Left lung (tissue), 10 donors: Measurements from ENCODE around the gene GBX1. TPM values are rescaled to one million over a fixed set of nuclear protein-coding genes. Genes with fewer than 3 reads are reported as not detected.

Experiments used
- ATAC-seq: fragments of 200-7000 bp; cut with Tn5 transposase; one replicate; pipeline ENCODE4 v1.9.1; 2020; ENCODE audit warnings: moderate library complexity
- DNase-seq, 4 donors: peaks; one replicate each; pipeline ENCODE4 v3.0.0-alpha.2; 2013 to 2020
- H3K27ac ChIP-seq, 2 donors: fragments of 200-600 bp; sonication (generic) in 1 of 2; one replicate each; pipeline versions ENCODE4 v1.5.0 to v1.8.0; 2020 to 2021
- H3K27me3 ChIP-seq, 2 donors: fragments of 200-600 bp; sonication (generic) in 1 of 2; one replicate each; pipeline versions ENCODE4 v1.5.0 to v1.8.0; 2020 to 2021
- H3K36me3 ChIP-seq, 2 donors: fragments of 200-600 bp; sonication (generic) in 1 of 2; one replicate each; pipeline versions ENCODE4 v1.5.0 to v1.8.0; 2020 to 2021
- H3K4me1 ChIP-seq, 2 donors: fragments of 200-600 bp; one replicate each; pipeline ENCODE4 v1.8.0; 2021
- H3K4me3 ChIP-seq, 2 donors: fragments of 200-600 bp; sonication (generic) in 1 of 2; one replicate each; pipeline versions ENCODE4 v1.5.0 to v1.8.0; 2020 to 2021; ENCODE audit warnings: mild to moderate bottlenecking in 1 of 2
- H3K9me3 ChIP-seq, 2 donors: fragments of 200-600 bp; sonication (generic) in 1 of 2; one replicate each; pipeline versions ENCODE4 v1.5.0 to v1.8.0; 2020 to 2021
- intact Hi-C, 2 donors: fragments of 100-400 bp; cut with DNase I; formaldehyde crosslinking; loops; one replicate each; pipeline versions ENCODE4 v1.11.2 to v1.14.2; 2022
- polyA plus RNA-seq, 6 donors: library from polyadenylated mRNA; unstranded; fragments of 120-200 nt; gene quantifications; one replicate each; pipeline ENCODE4 v1.2.1, GENCODE V29; 2013; ENCODE audit not compliant: insufficient read length in 6 of 6
- total RNA-seq, 2 donors: library from RNA; stranded (reverse); fragmentation: NEBNext Ultra II Directional; extraction: Animal tissue kit (Norgen Biotek cat#: 25700); gene quantifications; one replicate each; pipeline ENCODE4 v1.2.1, GENCODE V29; 2021
- TF ChIP-seq, protein P1 (sequence below), 2 donors: fragments of 200-600 bp; sonication (generic) in 1 of 2; IDR thresholded peaks; one replicate each; pipeline versions ENCODE4 v1.5.0 to v1.8.0; 2021; ENCODE audit warnings: antibody characterized with exemption in 2 of 2
- donor health status: DM: no; HTN: yes; CAD: no.
- donor health status: DM: no; HTN: no; CAD: no.

GBX1 gene
- total and polyA plus RNA-seq, 8 donors: 0.24 to 0.42 (median 0.28) TPM; not detected in 5

- H3K4me1 ChIP-seq: no peaks in the 10 kb centered on the region
- no peak overlapping the region for H3K4me3 ChIP-seq
- no peak overlapping the region for H3K27ac ChIP-seq
- no peaks in the 10 kb centered on the region for H3K9me3 ChIP-seq
- DNase-seq (peak in 2 of 4 donors; percentile 29 to 71), ATAC-seq (no peak)
- H3K36me3 ChIP-seq: peaks cover 0 to 100% of the 10 kb centered on the region in 2 donors
- TF ChIP-seq, protein P1, sequence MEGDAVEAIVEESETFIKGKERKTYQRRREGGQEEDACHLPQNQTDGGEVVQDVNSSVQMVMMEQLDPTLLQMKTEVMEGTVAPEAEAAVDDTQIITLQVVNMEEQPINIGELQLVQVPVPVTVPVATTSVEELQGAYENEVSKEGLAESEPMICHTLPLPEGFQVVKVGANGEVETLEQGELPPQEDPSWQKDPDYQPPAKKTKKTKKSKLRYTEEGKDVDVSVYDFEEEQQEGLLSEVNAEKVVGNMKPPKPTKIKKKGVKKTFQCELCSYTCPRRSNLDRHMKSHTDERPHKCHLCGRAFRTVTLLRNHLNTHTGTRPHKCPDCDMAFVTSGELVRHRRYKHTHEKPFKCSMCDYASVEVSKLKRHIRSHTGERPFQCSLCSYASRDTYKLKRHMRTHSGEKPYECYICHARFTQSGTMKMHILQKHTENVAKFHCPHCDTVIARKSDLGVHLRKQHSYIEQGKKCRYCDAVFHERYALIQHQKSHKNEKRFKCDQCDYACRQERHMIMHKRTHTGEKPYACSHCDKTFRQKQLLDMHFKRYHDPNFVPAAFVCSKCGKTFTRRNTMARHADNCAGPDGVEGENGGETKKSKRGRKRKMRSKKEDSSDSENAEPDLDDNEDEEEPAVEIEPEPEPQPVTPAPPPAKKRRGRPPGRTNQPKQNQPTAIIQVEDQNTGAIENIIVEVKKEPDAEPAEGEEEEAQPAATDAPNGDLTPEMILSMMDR (IDR thresholded peaks at IDR 0.05): no peak
- intact Hi-C loops: no loop called here
- no peaks in the 10 kb centered on the region for H3K27me3 ChIP-seq
Measured at GRCh38 chr7:151138153-151138851, 29.2 kb downstream of the GBX1 start.

DNA sequence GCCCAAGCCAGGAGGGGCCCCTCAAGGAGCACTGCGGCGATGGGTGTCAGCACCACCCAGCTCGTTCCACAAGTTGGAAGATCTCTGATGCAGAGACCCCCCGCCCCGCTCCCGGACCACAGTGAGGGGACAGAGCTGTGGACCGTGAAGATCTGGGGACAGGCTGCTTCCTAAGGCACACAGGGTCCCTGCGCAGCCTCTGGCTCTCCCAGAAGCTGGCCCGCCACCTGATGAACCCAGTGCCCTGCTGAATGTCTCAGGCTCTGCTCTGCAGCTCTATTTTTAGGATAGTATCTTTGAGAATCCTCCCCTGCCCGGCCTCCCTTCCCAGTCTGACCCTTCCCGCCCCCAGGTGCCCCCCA, 29.7 kb downstream of the GBX1 start:
- no peak overlapping the region for H3K27ac ChIP-seq
- H3K27me3 ChIP-seq: no peaks in the 10 kb centered on the region
- H3K36me3 ChIP-seq: peaks cover 0 to 100% of the 10 kb centered on the region in 2 donors
- no peak overlapping the region for H3K4me3 ChIP-seq
- DNase-seq (peak in 1 of 4 donors; percentile 62), ATAC-seq (no peak)
- TF ChIP-seq, protein P1 (IDR thresholded peaks at IDR 0.05): no peak
- no peaks in the 10 kb centered on the region for H3K9me3 ChIP-seq
- no peaks in the 10 kb centered on the region for H3K4me1 ChIP-seq
- intact Hi-C loops: no loop called here

DNA sequence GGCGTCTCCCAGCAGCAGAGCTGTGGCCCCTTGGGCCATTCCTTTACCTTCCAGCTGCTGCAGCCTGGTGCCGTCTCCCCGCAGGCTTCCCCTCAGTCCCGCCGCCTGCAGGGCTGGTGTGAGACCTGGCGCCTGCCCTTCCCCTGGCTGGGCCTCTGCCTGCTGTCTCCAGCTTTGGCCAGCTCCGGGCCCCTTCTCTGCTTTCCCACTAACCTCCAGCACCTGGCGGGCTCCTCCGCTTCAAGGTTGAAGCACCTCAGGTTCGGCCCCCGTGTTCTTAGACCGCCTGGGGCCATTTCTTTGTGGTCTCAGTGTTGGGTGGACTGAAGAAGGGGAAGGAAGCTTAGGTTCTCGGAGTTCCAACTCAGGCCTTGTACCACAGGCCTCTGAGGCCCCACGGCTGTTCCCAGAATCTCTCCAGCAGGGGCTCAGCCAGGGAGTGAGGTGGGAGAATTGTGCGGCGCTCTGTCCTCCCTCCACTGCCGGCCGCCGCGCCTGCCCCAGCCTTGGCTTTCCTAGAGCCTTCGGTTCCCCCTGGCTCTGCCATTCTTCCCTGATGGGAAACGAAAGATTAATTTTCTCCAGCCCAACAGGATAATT, 30.3 kb downstream of the GBX1 start:
- H3K27ac ChIP-seq: no peak overlapping the region
- no peaks in the 10 kb centered on the region for H3K27me3 ChIP-seq
- intact Hi-C loops: no loop called here
- TF ChIP-seq, protein P1 (IDR thresholded peaks at IDR 0.05): no peak
- no peaks in the 10 kb centered on the region for H3K9me3 ChIP-seq
- H3K4me3 ChIP-seq: no peak overlapping the region
- H3K4me1 ChIP-seq: no peaks in the 10 kb centered on the region
- peaks cover 0 to 100% of the 10 kb centered on the region in 2 donors for H3K36me3 ChIP-seq
- ATAC-seq: no peak
- peak in 1 of 4 donors; percentile 60 for DNase-seq

DNA sequence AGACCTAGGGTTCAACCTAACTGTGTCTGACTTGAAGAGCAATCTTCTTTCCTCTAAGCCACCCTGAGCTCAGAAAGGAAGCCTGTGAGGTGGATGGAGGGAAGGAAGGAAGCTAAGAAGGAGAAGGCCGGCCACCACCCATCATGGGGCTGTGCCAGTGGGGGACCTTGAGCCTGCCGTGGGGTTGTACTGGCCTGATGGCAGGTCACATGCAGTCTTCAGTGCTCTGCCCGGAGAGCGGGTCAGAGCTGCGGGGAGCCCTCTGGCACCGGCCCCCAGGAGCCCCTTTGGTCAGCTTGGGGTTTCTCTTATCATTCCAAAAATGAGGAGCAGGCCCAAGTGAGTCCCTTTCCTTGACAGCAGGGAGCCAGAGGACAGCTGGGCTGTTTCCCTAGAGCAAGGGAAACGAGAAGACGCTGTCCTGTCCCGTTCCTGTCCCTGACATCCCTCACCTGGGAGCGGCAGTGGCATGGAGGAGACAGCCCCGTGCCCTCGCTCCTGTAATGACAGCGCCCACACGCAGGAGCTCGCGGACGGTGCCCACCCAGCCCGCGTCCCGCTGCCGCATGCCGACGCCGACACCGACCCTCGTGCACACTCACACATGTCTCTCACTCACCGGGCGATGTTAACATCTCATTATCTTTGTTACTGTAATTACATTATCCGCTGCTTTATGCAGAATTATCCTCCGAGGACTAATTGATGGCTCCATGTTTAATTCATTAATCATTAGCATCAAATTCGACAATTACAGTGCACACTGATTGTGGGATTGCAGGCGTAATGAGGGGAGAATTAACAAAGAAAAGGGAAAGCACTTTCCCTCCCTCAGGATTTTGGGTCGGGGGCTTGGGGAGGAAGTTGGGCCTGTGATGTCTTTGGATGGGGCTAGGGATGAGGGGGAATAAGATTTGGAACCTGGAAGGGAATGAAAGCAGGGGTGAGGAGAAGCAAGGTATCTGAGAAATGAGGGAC, 31.3 kb downstream of the GBX1 start:
- peaks cover 0 to 100% of the 10 kb centered on the region in 2 donors for H3K36me3 ChIP-seq
- DNase-seq: peak in 1 of 4 donors; percentile 57
- TF ChIP-seq, protein P1 (IDR thresholded peaks at IDR 0.05): no peak
- ATAC-seq: no peak
- H3K4me1 ChIP-seq: no peaks in the 10 kb centered on the region
- no peak overlapping the region for H3K27ac ChIP-seq
- intact Hi-C loops: no loop called here
- H3K9me3 ChIP-seq: no peaks in the 10 kb centered on the region
- H3K27me3 ChIP-seq: no peaks in the 10 kb centered on the region
- H3K4me3 ChIP-seq: no peak overlapping the region

DNA sequence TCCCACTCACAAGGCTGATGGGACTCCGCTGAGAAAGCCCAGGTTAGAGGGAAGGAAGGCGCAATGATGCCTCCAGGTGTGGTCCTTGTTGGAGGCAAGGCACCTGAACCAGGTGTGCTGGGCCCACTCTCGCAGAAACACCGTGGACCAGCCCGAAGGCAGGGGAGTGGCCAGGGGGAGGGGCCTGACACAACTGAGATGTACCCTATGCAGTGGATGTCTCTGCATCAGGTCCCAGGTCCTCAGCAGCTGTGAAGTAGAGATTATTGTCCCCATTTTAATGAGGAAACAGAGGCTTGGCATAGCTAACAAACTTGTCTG, 32.0 kb downstream of the GBX1 start:
- intact Hi-C loops: no loop called here
- Histone ChIP-seq H3K9me3 (no peaks in the 10 kb centered on the region), H3K36me3 (peaks cover 0 to 100% of the 10 kb centered on the region in 2 donors), H3K4me3 (no peak overlapping the region), H3K4me1 (no peaks in the 10 kb centered on the region), H3K27ac (no peak overlapping the region), H3K27me3 (no peaks in the 10 kb centered on the region)
- DNase-seq (peak in 1 of 4 donors; percentile 27), ATAC-seq (no peak)
- TF ChIP-seq, protein P1 (IDR thresholded peaks at IDR 0.05): no peak
